ENCODE data around the gene FAM118B. TPM values are rescaled to one million over a fixed set of nuclear protein-coding genes. Genes with fewer than 3 reads are reported as not detected.
A peak's percentile ranks its signal among the peaks of the same experiment; 100 is the strongest.
"Not testable (repeated sequence)": the region's sequence is repeated elsewhere in the genome, so short reads cannot be mapped to it uniquely, and the experiment has no call there.

Gene FAM118B
- total RNA-seq, 2 experiments from 2014 or later: 1.0 to 1.8 TPM

DNA sequence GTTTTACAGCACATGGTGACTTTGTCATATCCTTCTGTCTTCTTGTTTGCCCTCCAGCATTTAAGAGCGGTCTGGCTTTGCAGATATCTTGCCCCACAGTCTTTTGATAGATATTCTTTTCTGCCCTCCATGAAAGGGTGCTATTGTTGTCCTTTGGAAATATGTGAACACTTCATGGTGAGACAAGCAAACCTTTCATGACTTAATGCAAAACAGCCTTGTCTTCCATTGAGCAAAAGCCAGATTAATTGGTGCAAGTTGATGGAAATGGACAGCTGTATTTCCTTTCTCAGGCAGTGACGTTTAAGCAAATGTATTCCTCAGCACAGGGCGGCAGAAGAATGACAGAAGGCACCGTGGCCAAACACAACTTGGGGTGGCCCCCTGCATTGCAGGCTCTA lies 96.7 kb downstream of the FAM118B start:
- intact Hi-C loops (cut with DNase I, micrococcal nuclease): no loop called here
- Mint-ChIP-seq H3K4me3 (no peak overlapping the region), H3K36me3 (ENCODE audit: low read depth) (peaks cover 72% of the 10 kb centered on the region), H3K4me1 (ENCODE audit: low read depth) (peaks cover 57% of the 10 kb centered on the region), H3K27me3 (no peaks in the 10 kb centered on the region), H3K9me3 (no peaks in the 10 kb centered on the region), H3K27ac (no peak overlapping the region)
- ATAC-seq (ENCODE audit: poor library complexity): no peak
- DNase-seq: no peak
- CTCF ChIA-PET: no interaction called here
- Histone ChIP-seq H3K36me3 (ENCODE audit: insufficient read depth, low read length) (peaks cover 43% of the 10 kb centered on the region), H3K4me1 (ENCODE audit: insufficient read depth, low read length) (peaks cover 42% of the 10 kb centered on the region), H3K9me3 (ENCODE audit: control insufficient read depth in 1 of 2, insufficient read depth in 1 of 2, low read length in 2 of 2) (no peaks in the 10 kb centered on the region), H3K4me3 (ENCODE audit: low read length) (no peak overlapping the region), H3K27ac (ENCODE audit: low read depth in 1 of 2, low read length in 2 of 2) (no peak overlapping the region), H3K27me3 (ENCODE audit: control insufficient read depth in 1 of 2, insufficient read depth in 2 of 2, low read length in 2 of 2) (no peaks in the 10 kb centered on the region)
- TF ChIP-seq, protein P1, sequence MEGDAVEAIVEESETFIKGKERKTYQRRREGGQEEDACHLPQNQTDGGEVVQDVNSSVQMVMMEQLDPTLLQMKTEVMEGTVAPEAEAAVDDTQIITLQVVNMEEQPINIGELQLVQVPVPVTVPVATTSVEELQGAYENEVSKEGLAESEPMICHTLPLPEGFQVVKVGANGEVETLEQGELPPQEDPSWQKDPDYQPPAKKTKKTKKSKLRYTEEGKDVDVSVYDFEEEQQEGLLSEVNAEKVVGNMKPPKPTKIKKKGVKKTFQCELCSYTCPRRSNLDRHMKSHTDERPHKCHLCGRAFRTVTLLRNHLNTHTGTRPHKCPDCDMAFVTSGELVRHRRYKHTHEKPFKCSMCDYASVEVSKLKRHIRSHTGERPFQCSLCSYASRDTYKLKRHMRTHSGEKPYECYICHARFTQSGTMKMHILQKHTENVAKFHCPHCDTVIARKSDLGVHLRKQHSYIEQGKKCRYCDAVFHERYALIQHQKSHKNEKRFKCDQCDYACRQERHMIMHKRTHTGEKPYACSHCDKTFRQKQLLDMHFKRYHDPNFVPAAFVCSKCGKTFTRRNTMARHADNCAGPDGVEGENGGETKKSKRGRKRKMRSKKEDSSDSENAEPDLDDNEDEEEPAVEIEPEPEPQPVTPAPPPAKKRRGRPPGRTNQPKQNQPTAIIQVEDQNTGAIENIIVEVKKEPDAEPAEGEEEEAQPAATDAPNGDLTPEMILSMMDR (IDR thresholded peaks at IDR 0.05): no peak
- POLR2A ChIA-PET: no interaction called here

DNA sequence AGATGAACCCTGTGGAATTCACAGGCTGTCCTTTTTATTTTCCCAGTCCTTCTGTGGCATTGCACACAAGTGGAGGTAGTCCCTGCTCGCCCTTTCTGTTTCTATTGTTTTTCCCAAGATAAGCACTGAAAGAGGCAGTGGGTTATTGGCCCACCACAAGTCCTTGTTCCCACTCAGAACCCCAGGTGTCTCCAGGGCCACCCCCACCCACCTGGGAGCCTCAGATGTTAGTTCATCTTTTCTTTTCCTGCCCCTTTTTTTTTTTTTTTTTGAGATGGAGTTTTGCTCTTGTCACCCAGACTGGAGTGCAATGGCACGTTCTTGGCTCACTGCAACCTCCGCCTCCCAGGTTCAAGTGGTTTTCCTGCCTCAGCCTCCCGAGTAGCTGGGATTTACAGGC lies 97.2 kb downstream of the FAM118B start:
- H3K27ac ChIP-seq (ENCODE audit: low read depth in 1 of 2, low read length in 2 of 2); POLR2A ChIA-PET; H3K9me3 ChIP-seq (ENCODE audit: control insufficient read depth in 1 of 2, insufficient read depth in 1 of 2, low read length in 2 of 2); ATAC-seq (ENCODE audit: poor library complexity); H3K4me3 Mint-ChIP-seq; H3K9me3 Mint-ChIP-seq; CTCF ChIA-PET; H3K4me3 ChIP-seq (ENCODE audit: low read length); H3K27me3 Mint-ChIP-seq; H3K27me3 ChIP-seq (ENCODE audit: control insufficient read depth in 1 of 2, insufficient read depth in 2 of 2, low read length in 2 of 2); DNase-seq; intact Hi-C loops (cut with DNase I, micrococcal nuclease); H3K27ac Mint-ChIP-seq: not testable (repeated sequence)
- peaks cover 56% of the 10 kb centered on the region for H3K4me1 Mint-ChIP-seq (ENCODE audit: low read depth)
- peaks cover 72% of the 10 kb centered on the region for H3K36me3 Mint-ChIP-seq (ENCODE audit: low read depth)
- peaks cover 48% of the 10 kb centered on the region for H3K36me3 ChIP-seq (ENCODE audit: insufficient read depth, low read length)
- H3K4me1 ChIP-seq (ENCODE audit: insufficient read depth, low read length): peaks cover 37% of the 10 kb centered on the region

DNA sequence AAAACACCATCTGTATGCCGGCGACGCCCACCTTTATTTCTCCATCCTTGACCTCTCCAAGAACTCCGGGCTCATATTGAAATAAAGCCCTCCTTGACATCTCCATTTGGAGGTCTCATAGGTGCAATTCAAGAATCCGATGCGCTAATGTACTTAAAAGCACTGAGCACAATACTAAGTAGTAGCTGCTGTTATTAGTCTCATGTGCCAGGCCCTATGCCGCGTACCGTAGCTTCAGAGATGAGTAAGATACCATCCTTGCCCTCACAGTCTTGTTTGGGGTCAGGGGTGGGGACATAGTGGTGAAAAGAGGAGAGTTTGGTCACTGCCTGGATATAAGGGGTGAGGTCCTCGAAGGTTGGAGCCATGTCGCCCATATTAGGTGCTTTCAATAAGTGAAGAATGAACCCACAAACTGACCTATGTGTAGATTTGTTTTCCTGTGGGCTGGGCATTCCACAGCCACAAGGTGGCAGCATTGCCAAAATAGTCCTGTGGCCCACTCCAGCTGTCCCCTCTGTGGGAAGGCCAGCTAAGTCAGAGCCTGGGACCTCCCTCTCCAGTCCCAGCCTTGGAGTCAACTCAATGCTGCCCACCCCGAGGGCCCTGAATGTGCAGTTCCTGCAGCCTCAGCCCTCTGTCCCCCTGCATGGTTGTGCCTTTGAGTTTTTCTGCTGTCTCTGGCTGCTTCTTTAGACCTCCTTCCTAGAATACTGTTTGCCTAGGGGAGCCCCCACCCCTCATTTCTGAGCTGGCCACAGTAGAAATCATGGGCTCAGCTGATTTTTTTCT lies 98.8 kb downstream of the FAM118B start:
- Mint-ChIP-seq H3K36me3 (ENCODE audit: low read depth) (peaks cover 75% of the 10 kb centered on the region), H3K27me3 (no peaks in the 10 kb centered on the region), H3K27ac (peak overlapping the region; percentile 29), H3K4me1 (ENCODE audit: low read depth) (peaks cover 45% of the 10 kb centered on the region), H3K4me3 (no peak overlapping the region), H3K9me3 (no peaks in the 10 kb centered on the region)
- Histone ChIP-seq H3K36me3 (ENCODE audit: insufficient read depth, low read length) (peaks cover 56% of the 10 kb centered on the region), H3K9me3 (ENCODE audit: control insufficient read depth in 1 of 2, insufficient read depth in 1 of 2, low read length in 2 of 2) (no peaks in the 10 kb centered on the region), H3K27ac (ENCODE audit: low read depth in 1 of 2, low read length in 2 of 2) (no peak overlapping the region), H3K4me3 (ENCODE audit: low read length) (no peak overlapping the region), H3K4me1 (ENCODE audit: insufficient read depth, low read length) (peaks cover 22% of the 10 kb centered on the region), H3K27me3 (ENCODE audit: control insufficient read depth in 1 of 2, insufficient read depth in 2 of 2, low read length in 2 of 2) (no peaks in the 10 kb centered on the region)
- ATAC-seq (ENCODE audit: poor library complexity) (peak; percentile 55), DNase-seq (peak; percentile 30 to 72 (median 45))
- ChIA-PET POLR2A (interaction anchor here (1.3 kb wide), 1 partner anchor 170 kb away, joined by 3 read pairs; no protein-coding TSS in a partner anchor), CTCF (interaction anchor here (0.8 to 2.5 kb wide), 6 partner anchors 8 to 170 kb away, joined by 3 to 12 read pairs (median 6); no protein-coding TSS in a partner anchor)
- intact Hi-C loops (cut with DNase I, micrococcal nuclease): loop anchor here (1.0 to 10.0 kb wide), 2 partner anchors 170 to 684 kb away; no protein-coding TSS in a partner anchor
- TF ChIP-seq, protein P1 (IDR thresholded peaks at IDR 0.05): peak; percentile 83

Measured in CD4-positive, alpha-beta T cell (primary cell).